HG02973 (cell line): ENCODE data around the gene ID4.

ENCODE experiments used
- ATAC-seq: cut with Tn5 transposase; IDR thresholded peaks from one replicate; pipeline ENCODE4 v1.9.1; 2021; ENCODE audit warnings: moderate library complexity; ENCODE audit not compliant: unreplicated experiment

ID4 gene

DNA sequence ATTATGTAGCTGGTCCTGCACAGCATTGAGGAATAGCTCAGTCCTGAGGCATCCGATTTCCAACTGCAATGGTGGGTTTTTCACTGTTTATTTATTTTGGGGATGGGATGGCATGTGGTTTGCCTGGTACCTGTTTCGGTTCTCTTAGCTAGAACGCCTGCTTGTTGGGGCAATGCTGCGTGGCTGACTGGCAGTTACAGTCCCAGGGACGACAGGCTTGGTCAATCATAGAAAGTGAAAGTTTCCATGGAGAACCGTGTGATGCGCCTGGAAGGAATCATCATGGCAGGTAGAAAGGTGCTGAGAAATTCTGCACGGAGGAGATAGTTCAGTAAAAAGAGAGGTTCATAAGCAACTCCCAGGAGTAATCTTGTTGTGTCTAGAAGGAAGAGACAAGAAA, 18.4 kb downstream of the ID4 start:
- no peak for ATAC-seq

DNA sequence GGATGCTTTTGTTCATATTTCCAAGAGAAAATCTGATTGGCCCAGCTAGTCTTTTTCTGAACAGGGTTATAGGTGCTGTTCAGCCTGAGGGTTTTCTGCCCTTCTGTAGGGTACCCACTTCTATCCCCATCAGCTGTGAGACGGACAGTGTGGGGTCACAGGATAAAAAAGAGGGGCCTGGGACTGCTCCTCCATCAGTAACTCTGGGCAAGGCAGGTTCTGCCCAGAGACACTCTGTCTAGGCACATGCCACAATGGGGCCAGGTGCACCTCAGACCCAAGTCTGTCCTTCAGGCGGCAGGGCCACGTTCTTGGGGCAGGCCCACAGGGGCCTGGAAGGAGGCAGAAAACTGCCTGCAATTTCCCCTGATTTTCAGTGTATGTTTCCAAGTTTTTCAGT, 20.0 kb downstream of the ID4 start:
- ATAC-seq = no peak

DNA sequence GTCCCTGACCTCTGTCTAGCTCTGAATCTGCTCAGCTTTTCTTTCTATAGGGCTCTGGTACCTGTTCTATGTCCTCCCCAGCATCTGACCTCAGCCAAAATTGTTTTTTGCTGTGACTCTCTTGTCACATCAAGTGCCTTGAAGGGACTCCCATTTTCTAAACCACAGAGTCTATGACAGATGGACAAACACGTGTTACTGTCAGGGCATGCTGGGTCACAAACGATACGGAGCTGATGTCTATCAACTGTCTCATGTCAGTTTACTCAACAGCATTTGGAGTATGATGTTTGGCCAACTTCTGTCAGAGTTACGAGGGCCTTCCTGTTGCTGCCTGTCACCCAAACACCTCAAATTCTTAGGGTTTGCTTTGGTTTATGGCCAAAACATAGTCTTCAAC, 20.5 kb downstream of the ID4 start:
- ATAC-seq = no peak

DNA sequence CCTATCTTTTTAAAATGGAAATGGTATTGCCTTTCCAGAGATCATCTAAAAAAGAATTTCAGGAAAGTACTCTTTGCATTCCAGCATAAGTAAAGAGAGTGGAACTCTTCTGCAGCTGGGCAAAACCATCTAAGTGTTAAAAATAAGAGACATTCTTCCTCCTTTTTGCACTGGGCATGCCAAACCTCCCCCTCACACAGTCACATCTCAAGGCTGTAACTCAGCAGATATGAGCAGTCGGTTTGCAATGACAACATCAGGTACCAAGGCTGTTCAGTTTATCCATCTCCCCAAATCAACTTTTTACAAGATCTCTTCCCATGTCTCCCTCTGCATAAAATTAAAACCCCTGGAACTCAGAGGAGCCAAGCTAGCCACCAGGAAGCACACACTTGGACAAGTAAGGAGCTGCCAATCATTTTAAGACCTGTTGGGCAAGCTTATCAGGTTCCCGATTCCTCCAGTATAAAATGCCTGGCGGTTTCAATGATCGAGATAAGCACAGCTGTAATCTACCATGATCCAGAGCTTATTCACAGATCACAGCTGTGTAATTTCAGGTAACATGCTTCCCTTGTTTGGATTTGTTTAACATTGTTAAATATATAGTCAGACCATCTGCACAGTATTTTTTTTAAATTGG, 23.2 kb downstream of the ID4 start:
- no peak for ATAC-seq

DNA sequence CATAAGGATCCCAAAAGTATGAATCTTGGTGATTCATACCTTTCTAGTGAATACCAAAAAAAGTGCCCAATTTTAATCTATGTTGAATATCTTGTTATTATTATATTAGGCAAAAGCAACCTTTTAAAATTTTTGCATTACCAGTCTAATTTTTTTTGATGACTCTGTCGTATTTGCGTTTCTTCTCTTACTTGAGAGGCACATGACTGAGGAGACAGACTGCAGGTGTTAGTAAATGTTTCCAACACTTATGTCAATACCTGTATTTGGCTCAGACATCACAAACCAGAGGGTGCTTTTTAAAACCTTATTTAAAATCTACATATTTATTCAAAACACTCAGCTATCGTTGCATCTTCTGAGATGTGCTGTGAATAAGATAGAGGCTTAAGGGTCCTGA, 27.1 kb downstream of the ID4 start:
- ATAC-seq = no peak

DNA sequence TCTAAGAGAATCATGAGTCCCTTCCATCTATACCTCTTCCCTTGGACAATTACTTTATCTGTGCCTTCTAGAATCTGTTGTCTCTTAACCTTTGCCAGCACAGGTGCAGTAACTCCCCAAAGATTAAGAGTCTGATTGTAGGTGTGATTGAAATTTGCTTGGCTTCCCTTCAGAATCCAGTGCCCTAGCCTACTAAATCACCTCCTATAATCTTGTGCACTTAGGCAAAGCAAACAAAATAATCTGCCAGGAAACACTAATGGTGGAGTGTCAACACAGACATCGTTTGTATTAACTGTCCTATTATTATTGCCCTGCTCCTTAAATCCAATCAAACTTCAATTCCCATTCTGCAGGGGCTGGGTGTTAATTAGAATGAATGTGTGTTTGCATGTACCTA, 28.0 kb downstream of the ID4 start:
- no peak for ATAC-seq

DNA sequence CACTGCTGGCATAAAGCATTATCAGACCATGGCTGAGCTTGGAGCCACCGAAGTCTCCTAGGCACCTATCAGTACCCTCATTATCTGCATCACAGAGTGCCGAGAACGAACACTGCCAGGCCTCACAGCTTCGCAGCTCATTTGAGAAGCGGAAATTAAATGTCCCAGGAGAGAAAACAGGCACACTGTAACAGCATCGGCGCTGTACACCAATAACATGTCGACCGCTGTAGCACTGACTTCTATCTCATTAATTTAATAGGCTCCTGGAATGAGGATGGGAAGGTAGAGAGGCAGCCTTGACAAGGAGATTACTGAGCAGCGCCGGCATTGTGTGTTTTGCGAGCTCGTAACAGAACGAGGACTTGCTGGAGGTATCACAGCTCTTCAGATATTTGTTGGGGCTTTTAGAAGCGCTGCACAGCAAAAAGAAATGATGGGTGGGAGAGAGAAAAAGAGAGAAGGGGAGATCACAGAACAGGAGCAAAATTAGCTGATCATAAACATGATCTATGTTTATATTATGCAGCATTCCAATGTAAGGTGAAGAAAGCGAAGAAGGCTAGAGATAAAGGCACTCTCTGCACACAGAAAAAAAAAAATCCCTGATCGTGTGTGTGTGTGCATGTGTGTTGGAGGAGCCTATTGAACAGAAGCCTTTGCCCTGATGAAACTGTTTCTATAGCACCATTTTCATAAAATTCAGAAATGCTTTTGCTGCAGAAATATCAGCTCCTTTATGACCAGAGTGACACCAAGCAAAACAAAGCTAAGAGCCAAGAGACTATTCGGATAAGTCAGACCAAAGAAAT, 29.2 kb downstream of the ID4 start:
- no peak for ATAC-seq

DNA sequence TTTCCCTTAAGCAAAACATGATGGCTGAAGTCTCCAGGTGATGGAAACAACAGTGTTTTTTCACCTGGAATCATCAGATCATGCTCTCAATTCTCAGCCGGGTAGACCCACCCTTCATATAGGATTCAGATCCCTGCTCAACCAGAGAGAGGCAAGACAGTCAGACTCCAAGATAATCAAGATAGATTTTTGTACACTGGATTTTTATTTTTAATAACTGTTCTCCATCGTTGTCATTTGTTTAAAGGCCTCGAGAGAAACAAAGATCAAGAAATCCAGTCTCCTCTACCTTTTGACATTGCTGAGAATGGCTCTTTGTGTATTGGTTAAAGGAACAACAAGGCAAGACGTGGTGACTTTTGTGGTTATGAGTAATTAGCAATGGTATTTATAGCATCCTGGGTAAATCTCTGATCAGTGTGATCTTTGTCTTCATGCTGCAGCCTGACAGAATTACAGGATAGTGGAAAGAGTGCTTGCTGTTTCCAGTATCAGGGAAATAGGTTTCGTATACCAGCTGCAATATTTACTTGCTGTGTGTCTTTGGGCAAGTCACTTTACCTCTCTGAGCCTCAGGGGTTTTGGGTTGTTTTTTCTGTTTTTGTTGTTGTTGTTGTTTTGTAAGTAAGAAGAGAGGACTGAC, 29.9 kb downstream of the ID4 start:
- ATAC-seq = no peak

DNA sequence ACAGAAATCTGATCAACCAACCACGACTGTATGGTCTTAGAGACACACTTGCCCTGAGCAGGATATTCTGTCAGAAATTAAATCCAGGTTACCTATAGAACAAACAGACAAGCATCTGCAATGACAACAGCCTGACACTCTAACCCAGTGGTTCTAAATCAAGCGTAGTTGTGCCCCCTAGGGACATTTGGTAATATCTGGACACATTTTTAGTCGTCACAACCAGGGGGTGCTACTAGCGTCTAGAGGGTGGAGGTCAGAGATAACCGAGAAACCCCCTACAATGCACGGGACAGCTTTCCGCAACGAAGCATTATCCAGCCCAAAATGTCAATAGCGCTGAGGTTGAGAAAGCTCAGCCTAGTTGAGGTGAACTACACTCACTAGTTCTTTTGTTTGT, 32.3 kb downstream of the ID4 start:
- ATAC-seq = no peak

DNA sequence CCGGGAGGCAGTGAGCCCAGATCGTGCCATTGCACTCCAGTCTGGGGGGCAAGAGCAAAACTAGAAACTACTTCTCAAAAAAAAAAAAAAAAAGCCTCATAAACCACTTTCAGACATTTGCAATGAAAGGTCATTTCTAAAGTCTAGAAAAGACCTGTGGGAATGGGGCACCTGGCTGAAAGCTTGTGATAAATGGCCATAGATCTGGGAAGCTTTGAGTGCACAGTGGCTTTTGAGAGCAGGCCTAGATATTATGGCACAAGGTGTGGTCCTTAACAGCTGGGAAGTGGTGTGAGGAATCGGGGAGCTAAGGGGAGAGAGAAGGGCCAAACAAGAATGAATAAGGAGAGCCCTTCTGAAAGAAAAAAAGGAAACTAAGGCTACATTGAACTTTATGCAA, 33.2 kb downstream of the ID4 start:
- ATAC-seq = no peak

DNA sequence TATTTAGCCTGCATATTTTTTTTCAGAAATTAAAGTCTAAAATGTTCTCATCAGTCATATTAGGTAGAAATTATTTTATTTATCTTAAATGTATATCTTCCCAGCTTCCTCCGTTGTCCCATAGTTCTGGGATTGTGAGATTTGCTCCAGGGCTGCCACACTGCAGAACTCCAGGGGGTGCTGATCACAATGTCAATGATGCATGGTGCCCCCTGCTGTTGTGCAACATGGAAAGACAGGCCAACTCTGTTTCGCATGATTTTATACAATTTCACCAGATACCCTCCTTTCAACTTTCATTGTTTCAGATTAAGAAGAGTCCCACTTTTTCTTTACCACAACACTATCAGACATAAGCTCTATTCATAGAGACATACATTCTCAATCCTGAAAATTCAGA, 35.9 kb downstream of the ID4 start:
- ATAC-seq = no peak

DNA sequence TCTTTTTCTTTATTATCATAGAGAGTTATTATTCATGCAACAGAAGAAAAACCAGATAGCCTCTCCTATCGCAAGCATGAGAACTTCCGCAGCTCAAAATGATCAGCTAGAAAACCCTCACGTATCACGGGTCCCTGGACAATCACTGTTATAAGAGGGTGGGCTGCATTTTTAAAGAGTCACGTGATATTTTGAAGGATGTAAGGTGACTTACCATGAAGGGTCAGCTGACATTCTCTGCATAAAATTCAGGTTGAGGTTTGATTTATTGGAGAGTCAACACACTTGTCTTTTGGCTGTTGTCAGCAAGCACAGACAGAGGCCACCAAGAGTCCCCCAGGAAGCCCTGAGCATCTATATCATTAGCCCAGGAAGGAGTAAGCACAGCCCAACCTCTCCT, 39.5 kb downstream of the ID4 start:
- no peak for ATAC-seq

DNA sequence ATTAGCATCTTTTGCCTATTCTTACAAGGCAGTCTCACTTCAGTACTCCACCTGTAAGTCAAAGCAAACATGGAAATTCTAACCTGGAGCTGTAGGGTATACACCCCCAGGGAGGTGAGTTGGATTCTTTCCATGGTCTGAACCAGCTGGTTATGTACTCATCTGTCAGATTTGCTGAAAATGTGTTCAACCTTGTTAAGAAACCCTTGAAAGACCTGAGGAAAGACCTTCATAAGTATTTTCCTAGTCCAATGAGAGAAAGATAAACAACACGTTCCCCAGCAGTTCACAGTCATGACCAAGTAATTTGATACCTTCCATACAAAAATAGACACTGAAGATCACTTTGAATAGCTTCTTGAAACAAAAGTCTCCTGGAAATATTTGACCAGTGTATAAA, 42.5 kb downstream of the ID4 start:
- ATAC-seq = no peak

DNA sequence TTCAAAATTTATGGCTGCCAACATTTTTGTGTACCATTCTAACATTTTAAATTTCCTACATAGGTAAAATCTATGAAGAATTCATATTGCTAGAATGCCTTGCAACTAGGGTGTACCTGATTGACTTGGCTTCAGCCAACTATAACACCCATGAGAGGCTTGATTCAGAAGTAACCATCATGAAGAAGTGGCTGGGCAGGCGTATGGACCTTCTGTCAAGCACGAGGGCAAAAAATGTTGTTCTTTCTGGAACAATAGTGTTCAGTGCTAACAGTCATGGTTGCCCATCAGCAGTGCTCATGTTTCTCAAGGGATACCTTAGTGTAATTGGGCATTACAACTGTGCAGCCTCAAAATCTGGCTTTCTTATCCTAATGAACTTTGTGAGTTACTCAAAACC, 42.9 kb downstream of the ID4 start:
- ATAC-seq = no peak

DNA sequence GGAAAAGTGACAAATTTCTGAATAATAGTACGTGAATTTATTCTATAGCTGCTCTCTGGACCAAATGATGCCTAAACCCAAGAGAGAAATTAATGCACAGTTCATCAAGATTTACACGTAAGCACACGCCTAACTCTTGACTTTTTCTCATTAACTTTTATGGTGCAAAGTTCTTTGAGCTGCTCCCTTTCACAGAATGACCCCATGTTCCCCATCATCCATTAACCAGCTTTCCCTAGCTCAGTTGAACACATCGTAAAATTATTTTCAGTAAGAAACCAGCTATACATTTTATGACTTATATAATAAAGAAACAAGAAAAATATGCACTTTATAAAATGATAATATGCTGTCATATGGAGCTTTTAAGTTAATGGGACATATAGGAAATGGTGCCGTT, 54.3 kb downstream of the ID4 start:
- ATAC-seq = no peak
